ENCODE data around the gene C1orf167.

- no peak for TF ChIP-seq POLR2A (IDR thresholded peaks at IDR 0.05)
- TF ChIP-seq POLR2AphosphoS5 (IDR thresholded peaks at IDR 0.05), result no peak
- TF ChIP-seq, protein P1, sequence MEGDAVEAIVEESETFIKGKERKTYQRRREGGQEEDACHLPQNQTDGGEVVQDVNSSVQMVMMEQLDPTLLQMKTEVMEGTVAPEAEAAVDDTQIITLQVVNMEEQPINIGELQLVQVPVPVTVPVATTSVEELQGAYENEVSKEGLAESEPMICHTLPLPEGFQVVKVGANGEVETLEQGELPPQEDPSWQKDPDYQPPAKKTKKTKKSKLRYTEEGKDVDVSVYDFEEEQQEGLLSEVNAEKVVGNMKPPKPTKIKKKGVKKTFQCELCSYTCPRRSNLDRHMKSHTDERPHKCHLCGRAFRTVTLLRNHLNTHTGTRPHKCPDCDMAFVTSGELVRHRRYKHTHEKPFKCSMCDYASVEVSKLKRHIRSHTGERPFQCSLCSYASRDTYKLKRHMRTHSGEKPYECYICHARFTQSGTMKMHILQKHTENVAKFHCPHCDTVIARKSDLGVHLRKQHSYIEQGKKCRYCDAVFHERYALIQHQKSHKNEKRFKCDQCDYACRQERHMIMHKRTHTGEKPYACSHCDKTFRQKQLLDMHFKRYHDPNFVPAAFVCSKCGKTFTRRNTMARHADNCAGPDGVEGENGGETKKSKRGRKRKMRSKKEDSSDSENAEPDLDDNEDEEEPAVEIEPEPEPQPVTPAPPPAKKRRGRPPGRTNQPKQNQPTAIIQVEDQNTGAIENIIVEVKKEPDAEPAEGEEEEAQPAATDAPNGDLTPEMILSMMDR (IDR thresholded peaks at IDR 0.05), result no peak
Measured at GRCh38 chr1:11752359-11753088, 9.5 kb upstream of the C1orf167 start.

All from breast epithelium (tissue), 3 donors.